ENCODE results near the gene HIPK2.

HIPK2 gene

GRCh38 chr7:139542308-139543151, 235.3 kb downstream of the HIPK2 start:
- no peak overlapping the region for H2AFZ ChIP-seq (ENCODE audit: low read depth, low read length)
- no peak for TF ChIP-seq EZH2 (IDR thresholded peaks at IDR 0.05; ENCODE audit: borderline replicate concordance, low read depth, low read length, severe bottlenecking)
- TF ChIP-seq CTCF (IDR thresholded peaks at IDR 0.05; ENCODE audit: borderline replicate concordance, extremely low read depth, low read length, poor library complexity, severe bottlenecking), result no peak
- H3K4me2 ChIP-seq (ENCODE audit: insufficient read depth, low read length), result no peak overlapping the region
- H3K79me2 ChIP-seq (ENCODE audit: insufficient read depth, low read length), result no peaks in the 10 kb centered on the region
- H3K36me3 ChIP-seq (ENCODE audit: insufficient read depth, low read length), result no peaks in the 10 kb centered on the region
- H3K4me1 ChIP-seq (ENCODE audit: insufficient read depth, low read length), result no peaks in the 10 kb centered on the region
- no peaks in the 10 kb centered on the region for H4K20me1 ChIP-seq (ENCODE audit: insufficient read depth, low read length)
- no peak overlapping the region for H3K27ac ChIP-seq (ENCODE audit: low read length)
- no peaks in the 10 kb centered on the region for H3K9me3 ChIP-seq (ENCODE audit: insufficient read depth, low read length, severe bottlenecking)
- ATAC-seq (ENCODE audit: insufficient read depth, low read depth) (no peak), DNase-seq (no peak)
- H3K9ac ChIP-seq (ENCODE audit: low read depth, low read length), result no peak overlapping the region
- no peaks in the 10 kb centered on the region for H3K27me3 ChIP-seq (ENCODE audit: insufficient read depth, low read length, poor library complexity)
- no peak overlapping the region for H3K4me3 ChIP-seq (ENCODE audit: low read depth in 1 of 2, low read length in 2 of 2)

DNA sequence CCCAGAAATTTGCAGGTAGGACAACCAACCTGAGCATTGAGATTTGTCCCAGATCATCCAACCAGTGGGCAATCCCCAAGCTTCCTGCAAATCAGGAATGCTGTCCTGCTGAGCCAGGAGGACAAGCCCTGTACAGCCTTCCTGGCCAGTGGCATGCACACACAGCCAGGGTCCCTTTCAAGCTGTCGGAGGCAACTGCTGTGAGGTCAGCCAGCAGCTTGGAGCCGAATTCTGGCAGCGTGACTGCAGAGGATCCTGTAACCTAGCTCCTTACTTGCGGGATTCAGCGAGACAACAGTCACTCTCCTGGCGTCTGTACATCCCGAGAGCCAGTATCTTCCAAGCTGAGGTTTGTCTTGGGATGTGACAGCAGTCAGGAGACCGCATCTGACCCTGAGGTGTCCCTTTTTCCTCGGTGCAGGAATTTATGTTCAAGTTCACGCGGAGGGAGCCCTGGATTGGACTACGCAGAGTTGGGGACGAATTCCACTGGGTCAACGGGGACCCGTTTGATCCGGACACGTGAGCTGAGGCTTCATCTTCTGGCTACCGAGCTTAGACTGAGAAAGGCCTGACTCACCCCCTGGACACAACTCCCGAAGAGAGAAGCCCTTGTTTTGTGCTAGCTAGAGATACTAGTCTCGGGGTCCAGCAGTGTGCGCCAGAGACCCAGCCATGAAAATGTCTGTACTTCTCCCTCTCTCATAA, 236.0 kb downstream of the HIPK2 start:
- Histone ChIP-seq H3K27ac (ENCODE audit: low read length) (no peak overlapping the region), H3K36me3 (ENCODE audit: insufficient read depth, low read length) (no peaks in the 10 kb centered on the region), H3K9me3 (ENCODE audit: insufficient read depth, low read length, severe bottlenecking) (no peaks in the 10 kb centered on the region), H3K4me3 (ENCODE audit: low read depth in 1 of 2, low read length in 2 of 2) (no peak overlapping the region), H3K4me1 (ENCODE audit: insufficient read depth, low read length) (no peaks in the 10 kb centered on the region), H3K79me2 (ENCODE audit: insufficient read depth, low read length) (no peaks in the 10 kb centered on the region), H4K20me1 (ENCODE audit: insufficient read depth, low read length) (no peaks in the 10 kb centered on the region), H3K27me3 (ENCODE audit: insufficient read depth, low read length, poor library complexity) (no peaks in the 10 kb centered on the region), H3K9ac (ENCODE audit: low read depth, low read length) (no peak overlapping the region), H3K4me2 (ENCODE audit: insufficient read depth, low read length) (no peak overlapping the region), H2AFZ (ENCODE audit: low read depth, low read length) (no peak overlapping the region)
- TF ChIP-seq CTCF (IDR thresholded peaks at IDR 0.05; ENCODE audit: borderline replicate concordance, extremely low read depth, low read length, poor library complexity, severe bottlenecking) (no peak), EZH2 (IDR thresholded peaks at IDR 0.05; ENCODE audit: borderline replicate concordance, low read depth, low read length, severe bottlenecking) (no peak)
- DNase-seq (no peak), ATAC-seq (ENCODE audit: insufficient read depth, low read depth) (no peak)

DNA sequence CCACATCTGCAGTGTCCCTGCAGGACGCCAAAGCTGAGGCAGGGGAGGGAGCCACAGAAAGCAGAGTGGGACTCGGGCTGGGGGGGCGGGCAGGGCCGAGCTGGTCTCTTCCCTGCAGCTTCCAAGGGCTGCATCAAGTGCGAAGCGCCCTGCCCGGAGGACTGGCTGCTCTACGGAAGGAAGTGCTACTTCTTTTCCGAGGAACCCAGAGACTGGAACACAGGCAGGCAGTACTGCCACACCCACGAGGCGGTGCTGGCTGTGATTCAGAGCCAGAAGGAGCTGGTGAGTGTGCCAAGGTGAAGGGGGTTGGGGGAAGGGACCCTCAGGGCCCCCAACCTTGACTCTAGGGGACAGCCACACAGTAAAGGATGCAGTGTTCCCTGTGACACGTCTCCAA, 237.6 kb downstream of the HIPK2 start:
- Histone ChIP-seq H3K27ac (ENCODE audit: low read length) (no peak overlapping the region), H4K20me1 (ENCODE audit: insufficient read depth, low read length) (no peaks in the 10 kb centered on the region), H3K27me3 (ENCODE audit: insufficient read depth, low read length, poor library complexity) (no peaks in the 10 kb centered on the region), H3K9me3 (ENCODE audit: insufficient read depth, low read length, severe bottlenecking) (no peaks in the 10 kb centered on the region), H3K4me2 (ENCODE audit: insufficient read depth, low read length) (no peak overlapping the region), H3K9ac (ENCODE audit: low read depth, low read length) (no peak overlapping the region), H3K4me3 (ENCODE audit: low read depth in 1 of 2, low read length in 2 of 2) (no peak overlapping the region), H3K4me1 (ENCODE audit: insufficient read depth, low read length) (no peaks in the 10 kb centered on the region), H2AFZ (ENCODE audit: low read depth, low read length) (no peak overlapping the region), H3K36me3 (ENCODE audit: insufficient read depth, low read length) (no peaks in the 10 kb centered on the region), H3K79me2 (ENCODE audit: insufficient read depth, low read length) (no peaks in the 10 kb centered on the region)
- DNase-seq, result no peak
- TF ChIP-seq EZH2 (IDR thresholded peaks at IDR 0.05; ENCODE audit: borderline replicate concordance, low read depth, low read length, severe bottlenecking), result no peak
- TF ChIP-seq CTCF (IDR thresholded peaks at IDR 0.05; ENCODE audit: borderline replicate concordance, extremely low read depth, low read length, poor library complexity, severe bottlenecking), result no peak
- no peak for ATAC-seq (ENCODE audit: insufficient read depth, low read depth)

Measured in DND-41 (cell line).